Loucy (cell line): Measurements from ENCODE around the gene CENPF.

Source experiments
- EZH2phosphoT487 ChIP-seq: fragments of 200-600 bp; IDR thresholded peaks from 2 replicates; pipeline ENCODE4 v1.6.1; 2018; ENCODE audit warnings: antibody characterized with exemption, mild to moderate bottlenecking, moderate library complexity, borderline replicate concordance
- TF ChIP-seq, protein P1 (sequence below): fragments of 200-600 bp; sonication (generic); conservative IDR thresholded peaks from 2 replicates; pipeline ENCODE4 v1.5.1; 2014; ENCODE audit warnings: mild to moderate bottlenecking, antibody characterized with exemption, low read length

GRCh38 chr1:214632091-214632490, 29.1 kb downstream of the CENPF start:
- TF ChIP-seq, protein P1, sequence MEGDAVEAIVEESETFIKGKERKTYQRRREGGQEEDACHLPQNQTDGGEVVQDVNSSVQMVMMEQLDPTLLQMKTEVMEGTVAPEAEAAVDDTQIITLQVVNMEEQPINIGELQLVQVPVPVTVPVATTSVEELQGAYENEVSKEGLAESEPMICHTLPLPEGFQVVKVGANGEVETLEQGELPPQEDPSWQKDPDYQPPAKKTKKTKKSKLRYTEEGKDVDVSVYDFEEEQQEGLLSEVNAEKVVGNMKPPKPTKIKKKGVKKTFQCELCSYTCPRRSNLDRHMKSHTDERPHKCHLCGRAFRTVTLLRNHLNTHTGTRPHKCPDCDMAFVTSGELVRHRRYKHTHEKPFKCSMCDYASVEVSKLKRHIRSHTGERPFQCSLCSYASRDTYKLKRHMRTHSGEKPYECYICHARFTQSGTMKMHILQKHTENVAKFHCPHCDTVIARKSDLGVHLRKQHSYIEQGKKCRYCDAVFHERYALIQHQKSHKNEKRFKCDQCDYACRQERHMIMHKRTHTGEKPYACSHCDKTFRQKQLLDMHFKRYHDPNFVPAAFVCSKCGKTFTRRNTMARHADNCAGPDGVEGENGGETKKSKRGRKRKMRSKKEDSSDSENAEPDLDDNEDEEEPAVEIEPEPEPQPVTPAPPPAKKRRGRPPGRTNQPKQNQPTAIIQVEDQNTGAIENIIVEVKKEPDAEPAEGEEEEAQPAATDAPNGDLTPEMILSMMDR = no peak
- TF ChIP-seq EZH2phosphoT487 = no peak
